Fibroblast of skin of right biceps (primary cell): ENCODE data around the gene VEZF1.
"Not testable (repeated sequence)": the region's sequence is repeated elsewhere in the genome, so short reads cannot be mapped to it uniquely, and the experiment has no call there.

ENCODE experiments used
- DNase-seq: peaks from one replicate; pipeline ENCODE4 v3.0.0-alpha.2; 2013

The VEZF1 gene

GRCh38 chr17:57997085-57997809 lies 9.2 kb upstream of the VEZF1 start:
- DNase-seq = no peak

DNA sequence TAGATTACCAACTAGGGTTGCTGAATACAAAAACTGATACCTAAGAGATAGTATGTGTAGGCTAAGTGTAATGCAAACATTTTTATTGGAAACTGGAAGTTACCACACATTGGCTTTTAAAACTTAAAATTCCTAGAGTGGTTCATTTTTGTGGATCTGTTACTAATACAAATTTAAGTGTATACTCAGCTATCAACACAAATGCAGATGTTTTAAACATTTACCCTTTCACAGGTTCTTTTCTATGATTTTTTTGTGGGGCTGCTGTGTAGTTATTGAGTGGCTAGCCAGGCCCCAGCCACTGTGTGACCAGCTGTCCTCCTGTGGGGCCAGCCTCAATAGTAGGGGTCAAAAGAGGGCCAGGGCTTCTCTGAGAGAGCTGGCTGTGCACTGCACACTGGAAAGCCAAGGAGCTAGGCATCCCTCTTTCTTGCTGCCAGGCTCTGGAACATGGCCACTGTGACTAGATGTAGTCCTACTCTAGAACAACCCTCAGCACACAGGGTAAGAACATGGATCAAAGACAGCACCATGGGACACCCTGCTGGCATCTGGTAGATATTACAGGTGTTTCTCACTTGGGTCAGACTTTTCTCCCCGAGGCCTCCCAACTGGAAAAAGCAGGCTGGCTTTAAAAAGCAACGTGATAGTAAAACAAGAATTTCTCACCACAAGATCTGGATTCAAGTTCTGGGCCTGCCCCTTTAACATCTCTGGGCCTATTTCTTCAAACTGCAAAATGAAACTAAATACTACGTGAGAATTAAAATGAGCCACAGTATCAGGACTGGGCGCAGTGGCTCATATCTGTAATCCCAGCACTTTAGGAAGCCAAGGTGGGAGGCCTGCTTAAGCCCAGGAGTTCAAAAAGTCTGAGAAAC lies 7.3 kb upstream of the VEZF1 start:
- DNase-seq = peak; percentile 81

GRCh38 chr17:57994436-57994835 lies 6.4 kb upstream of the VEZF1 start:
- no peak for DNase-seq

- no peak for DNase-seq
Observed at GRCh38 chr17:57993471-57994365, 5.7 kb upstream of the VEZF1 start.

DNA sequence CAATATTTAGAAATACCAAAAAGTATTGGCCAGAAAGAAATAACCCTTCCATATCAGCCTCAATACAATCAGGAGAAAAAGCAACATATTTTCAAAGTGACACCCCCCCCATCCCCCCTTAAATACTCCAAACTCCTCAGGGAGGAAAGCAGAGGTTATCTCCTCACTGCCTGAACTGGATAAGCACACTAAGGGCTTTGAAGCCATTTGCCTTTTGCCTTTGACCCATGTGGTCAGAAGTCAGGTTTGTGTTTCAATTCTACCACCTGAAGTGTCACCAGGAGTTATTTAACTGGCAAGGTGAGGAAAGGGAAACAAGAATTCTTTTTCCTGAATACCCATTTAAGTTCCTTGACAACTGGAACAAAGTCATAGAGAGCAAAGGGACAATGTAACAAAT lies 3.5 kb upstream of the VEZF1 start:
- DNase-seq = no peak

DNA sequence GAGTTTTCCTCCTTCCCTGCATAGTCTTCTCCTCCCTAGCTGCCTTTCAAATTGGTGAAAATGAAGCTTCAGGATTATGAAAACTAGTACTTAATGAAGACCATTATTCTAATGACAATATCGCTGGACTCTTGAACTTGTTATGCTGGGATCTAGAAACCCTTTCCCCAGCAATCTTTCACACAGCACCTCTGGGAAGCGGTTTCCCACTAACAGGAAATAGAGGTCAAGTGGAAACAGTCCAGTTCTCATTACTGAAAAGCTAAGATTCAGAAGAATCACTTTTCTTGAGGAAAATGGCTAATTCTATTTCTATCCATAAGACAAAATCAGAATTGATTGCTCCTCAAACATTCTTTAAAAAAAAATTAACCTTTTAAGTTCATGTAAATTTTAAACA lies 2.0 kb upstream of the VEZF1 start:
- DNase-seq = no peak

- peak; percentile 75 for DNase-seq
Observed at GRCh38 chr17:57988301-57989250, 522 bp upstream of the VEZF1 start.

- peak; percentile 84 for DNase-seq
Observed at GRCh38 chr17:57986841-57987580, 1.0 kb downstream of the VEZF1 start.

DNA sequence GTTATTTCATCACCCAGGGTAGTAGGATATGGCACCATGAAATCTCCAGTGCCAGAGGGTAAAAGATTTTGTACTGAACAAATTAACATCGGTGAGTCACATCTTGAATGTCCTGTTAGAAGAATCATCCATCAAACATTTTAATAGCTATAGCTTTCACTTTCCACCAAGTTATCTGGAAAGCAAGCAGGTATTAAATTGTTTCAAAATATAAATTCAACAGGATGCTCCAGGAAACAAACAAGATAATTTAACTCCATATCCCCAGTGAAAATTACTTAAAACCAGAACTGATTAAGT lies 2.4 kb downstream of the VEZF1 start:
- DNase-seq = peak; percentile 51

DNA sequence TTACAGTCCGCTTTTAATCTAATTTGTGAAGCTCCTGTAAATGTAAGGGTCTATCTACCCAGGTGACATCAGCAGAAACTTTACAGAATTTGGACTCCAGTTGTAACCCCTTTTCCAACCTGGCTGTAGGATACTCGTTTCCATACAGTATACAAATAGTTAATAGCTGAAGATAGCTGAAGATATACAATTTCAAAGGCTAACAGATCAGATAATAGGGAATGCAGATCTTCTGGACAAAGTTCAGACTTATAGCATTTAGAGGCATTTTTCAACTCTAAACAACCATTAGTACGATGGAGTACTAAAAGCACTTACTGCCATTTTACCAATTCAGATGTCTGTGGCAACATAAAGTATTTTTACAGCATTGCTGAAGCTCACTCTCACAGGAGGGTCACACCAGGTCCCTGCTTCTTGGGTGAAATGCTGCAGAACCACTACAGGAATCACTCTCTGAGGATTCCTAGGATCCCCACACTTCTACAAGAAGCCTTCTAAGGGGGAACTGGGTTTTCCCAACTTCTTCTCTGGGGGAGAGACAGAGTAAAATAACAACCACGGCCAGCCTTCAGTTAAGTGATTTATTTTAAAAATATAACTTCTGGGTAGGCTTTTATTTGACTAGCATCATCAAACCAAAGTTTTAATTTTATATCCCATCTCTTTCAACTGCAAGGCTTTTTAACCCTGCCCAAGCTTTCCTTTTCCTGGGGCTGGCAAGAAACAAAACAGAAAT lies 2.9 kb downstream of the VEZF1 start:
- DNase-seq = peak; percentile 28

GRCh38 chr17:57984261-57984890 lies 3.7 kb downstream of the VEZF1 start:
- DNase-seq = peak; percentile 65

DNA sequence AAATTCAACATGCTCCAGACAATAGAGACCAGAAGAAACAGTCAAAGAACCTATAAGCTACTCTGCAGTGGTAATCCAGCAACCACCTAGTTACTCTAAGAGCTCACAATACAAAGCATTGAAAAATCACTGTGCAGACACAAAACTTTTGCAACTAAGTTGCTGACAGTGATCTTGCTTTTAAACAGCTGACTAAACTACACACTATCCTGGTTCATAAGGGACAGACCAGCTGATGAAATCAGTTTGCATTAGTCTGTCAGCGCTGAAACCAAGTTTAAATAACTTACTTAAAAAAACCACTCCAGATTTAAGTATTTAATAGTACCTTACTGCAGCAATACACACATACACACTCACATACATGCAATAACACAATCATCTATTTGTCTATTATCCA lies 4.6 kb downstream of the VEZF1 start:
- no peak for DNase-seq

- DNase-seq = no peak
Observed at GRCh38 chr17:57982452-57983170, 5.4 kb downstream of the VEZF1 start.

DNA sequence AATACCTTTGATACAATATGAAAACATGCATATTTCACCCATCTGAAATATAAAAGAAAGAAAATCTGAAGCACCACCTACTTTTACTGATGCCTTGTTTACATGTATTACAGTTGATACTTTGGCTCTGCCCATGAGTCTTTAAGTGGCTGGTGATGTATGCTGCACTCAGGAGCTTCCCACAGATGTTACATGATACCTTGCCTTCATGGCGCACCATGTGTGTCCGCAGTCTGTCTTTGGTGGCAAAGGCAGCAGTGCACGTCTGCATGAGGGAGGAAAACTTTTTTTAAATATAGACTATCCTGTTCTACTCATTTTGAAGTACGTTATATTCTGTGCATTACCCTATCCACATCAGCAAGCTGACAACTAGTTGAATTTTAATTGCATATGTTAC lies 7.5 kb downstream of the VEZF1 start:
- DNase-seq = no peak

DNA sequence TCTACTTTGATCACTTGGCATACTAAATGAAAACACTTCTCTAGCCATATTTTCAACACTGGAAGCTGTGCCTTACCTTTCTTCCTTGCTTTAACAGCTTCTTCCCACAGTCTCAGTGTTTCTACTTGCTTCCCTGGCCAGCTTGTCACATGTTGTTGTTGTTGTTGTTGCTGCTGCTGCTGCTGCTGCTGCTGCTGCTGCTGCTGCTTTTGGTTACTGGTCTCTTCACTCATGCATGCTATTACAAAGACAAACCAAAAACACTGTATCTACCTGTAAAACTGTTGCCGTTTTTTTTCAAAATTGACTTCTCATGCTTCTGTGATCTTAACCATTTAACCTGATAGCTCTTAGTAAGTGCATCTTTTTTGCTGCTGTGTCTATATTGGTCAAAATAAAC lies 9.0 kb downstream of the VEZF1 start:
- no peak for DNase-seq

- DNase-seq = no peak
Observed at GRCh38 chr17:57976594-57976993, 11.5 kb downstream of the VEZF1 start.

- no peak for DNase-seq
Observed at GRCh38 chr17:57975044-57975443, 13.0 kb downstream of the VEZF1 start.

GRCh38 chr17:57974053-57974824 lies 13.8 kb downstream of the VEZF1 start:
- DNase-seq = not testable (repeated sequence)

- no peak for DNase-seq
Observed at GRCh38 chr17:57972151-57972550, 15.9 kb downstream of the VEZF1 start.
